ENCODE results near the gene MKNK1.

DNA sequence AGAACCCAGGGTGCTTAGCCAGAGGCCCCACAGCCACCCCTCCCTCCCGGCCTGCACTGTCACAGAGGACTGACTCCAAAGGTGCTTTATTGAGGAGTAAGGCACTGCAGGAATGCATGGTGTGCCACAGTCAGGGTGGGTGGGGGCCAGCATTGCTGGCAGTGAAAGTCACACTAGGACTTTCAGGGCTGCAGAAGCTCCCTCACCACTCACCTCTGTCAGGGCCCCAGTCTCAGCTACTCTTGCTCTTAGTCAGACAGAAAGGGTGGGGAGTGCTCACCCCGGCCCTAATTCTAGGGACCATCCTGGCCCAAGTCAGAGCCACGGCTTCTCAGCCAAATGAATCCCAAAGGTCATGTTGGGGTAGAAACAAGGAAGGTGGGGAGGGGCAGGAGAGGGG is 72.0 kb downstream of the MKNK1 start:
- TF ChIP-seq POLR2A (IDR thresholded peaks at IDR 0.05) = no peak
- TF ChIP-seq CTCF (IDR thresholded peaks at IDR 0.05) = no peak
